GM20431 (cell line): ENCODE results near the gene ITPRIP.

ENCODE experiments used
- in situ Hi-C: fragments of 300-500 bp; cut with MseI, MboI; formaldehyde crosslinking; loops from one replicate; pipeline ENCODE4 v1.15.0; 2020; ENCODE audit warnings: low sequenced_read_pairs; ENCODE audit not compliant: unreplicated experiment

ITPRIP gene

GRCh38 chr10:104344219-104344618 is 6.0 kb upstream of the ITPRIP start:
- in situ Hi-C loops, result loop anchor here (10.0 kb wide), 1 partner anchor 49 kb away; no protein-coding TSS in a partner anchor

GRCh38 chr10:104342941-104343411 is 4.7 kb upstream of the ITPRIP start:
- in situ Hi-C loops, result loop anchor here (10.0 kb wide), 1 partner anchor 48 kb away; no protein-coding TSS in a partner anchor

- in situ Hi-C loops, result loop anchor here (10.0 kb wide), 1 partner anchor 46 kb away; no protein-coding TSS in a partner anchor
Measured at GRCh38 chr10:104340641-104341040, 2.4 kb upstream of the ITPRIP start.

- in situ Hi-C loops, result loop anchor here (10.0 kb wide), 1 partner anchor 45 kb away; no protein-coding TSS in a partner anchor
Measured at GRCh38 chr10:104340111-104340526, 1.9 kb upstream of the ITPRIP start.

- in situ Hi-C loops, result loop anchor here (10.0 kb wide), 1 partner anchor 45 kb away; no protein-coding TSS in a partner anchor
Measured at GRCh38 chr10:104339469-104340110, 1.3 kb upstream of the ITPRIP start.

GRCh38 chr10:104337521-104337984 is 712 bp downstream of the ITPRIP start:
- in situ Hi-C loops, result no loop called here

GRCh38 chr10:104336821-104337467 is 1.3 kb downstream of the ITPRIP start:
- in situ Hi-C loops, result no loop called here

- in situ Hi-C loops, result no loop called here
Measured at GRCh38 chr10:104334965-104335650, 3.2 kb downstream of the ITPRIP start.

GRCh38 chr10:104334561-104334960 is 3.7 kb downstream of the ITPRIP start:
- in situ Hi-C loops, result no loop called here

- in situ Hi-C loops, result no loop called here
Measured at GRCh38 chr10:104333728-104334373, 4.4 kb downstream of the ITPRIP start.

- in situ Hi-C loops, result no loop called here
Measured at GRCh38 chr10:104333032-104333727, 5.1 kb downstream of the ITPRIP start.

- in situ Hi-C loops, result no loop called here
Measured at GRCh38 chr10:104332243-104333031, 5.8 kb downstream of the ITPRIP start.

GRCh38 chr10:104331208-104331838 is 6.9 kb downstream of the ITPRIP start:
- in situ Hi-C loops, result no loop called here

GRCh38 chr10:104330168-104331110 is 7.8 kb downstream of the ITPRIP start:
- in situ Hi-C loops, result no loop called here

GRCh38 chr10:104329735-104330134 is 8.5 kb downstream of the ITPRIP start:
- in situ Hi-C loops, result no loop called here

- in situ Hi-C loops, result no loop called here
Measured at GRCh38 chr10:104328896-104329710, 9.2 kb downstream of the ITPRIP start.

GRCh38 chr10:104328646-104328895 is 9.7 kb downstream of the ITPRIP start:
- in situ Hi-C loops, result no loop called here
